Left kidney (tissue), 2 donors: ENCODE data around the gene SLC6A15. TPM values are rescaled to one million over a fixed set of nuclear protein-coding genes. Genes with fewer than 3 reads are reported as not detected.

Experiments
- DNase-seq: peaks from one replicate; pipeline ENCODE4 v3.0.0-alpha.2; 2013
- polyA plus RNA-seq: library from polyadenylated mRNA; unstranded; fragments of 120-200 nt; gene quantifications from one replicate; pipeline ENCODE4 v1.2.1, GENCODE V29; 2013; ENCODE audit not compliant: insufficient read length

Gene SLC6A15
- polyA plus RNA-seq, 1 donor: 1.1 TPM

- DNase-seq: no peak
Measured at GRCh38 chr12:84874825-84875139, 37.8 kb downstream of the SLC6A15 start.

- DNase-seq: peak; percentile 59
Measured at GRCh38 chr12:84874125-84874824, 38.3 kb downstream of the SLC6A15 start.

GRCh38 chr12:84862186-84862585 lies 50.4 kb downstream of the SLC6A15 start:
- peak; percentile 7 for DNase-seq

- no peak for DNase-seq
Measured at GRCh38 chr12:84860718-84861117, 51.9 kb downstream of the SLC6A15 start.

- no peak for DNase-seq
Measured at GRCh38 chr12:84858796-84859195, 53.8 kb downstream of the SLC6A15 start.

GRCh38 chr12:84857525-84858208 lies 54.9 kb downstream of the SLC6A15 start:
- DNase-seq: no peak

- no peak for DNase-seq
Measured at GRCh38 chr12:84856156-84856900, 56.3 kb downstream of the SLC6A15 start.

- no peak for DNase-seq
Measured at GRCh38 chr12:84843593-84844144, 68.9 kb downstream of the SLC6A15 start.

- peak; percentile 33 for DNase-seq
Measured at GRCh38 chr12:84842406-84843013, 70.1 kb downstream of the SLC6A15 start.

GRCh38 chr12:84841591-84841990 lies 71.0 kb downstream of the SLC6A15 start:
- no peak for DNase-seq

GRCh38 chr12:84840356-84840755 lies 72.2 kb downstream of the SLC6A15 start:
- DNase-seq: no peak

- no peak for DNase-seq
Measured at GRCh38 chr12:84826925-84827324, 85.7 kb downstream of the SLC6A15 start.

GRCh38 chr12:84825149-84825548 lies 87.5 kb downstream of the SLC6A15 start:
- DNase-seq: no peak

- DNase-seq: no peak
Measured at GRCh38 chr12:84822525-84822924, 90.1 kb downstream of the SLC6A15 start.

GRCh38 chr12:84816916-84817695 lies 95.5 kb downstream of the SLC6A15 start:
- DNase-seq: no peak

GRCh38 chr12:84814664-84815245 lies 97.8 kb downstream of the SLC6A15 start:
- DNase-seq: no peak

- DNase-seq: no peak
Measured at GRCh38 chr12:84813780-84814663, 98.6 kb downstream of the SLC6A15 start.

GRCh38 chr12:84811291-84811690 lies 101.3 kb downstream of the SLC6A15 start:
- no peak for DNase-seq

- DNase-seq: no peak
Measured at GRCh38 chr12:84810611-84811010, 102.0 kb downstream of the SLC6A15 start.
